CD4-positive, alpha-beta memory T cell (primary cell): Measurements from ENCODE around the gene TMEM135. TPM values are rescaled to one million over a fixed set of nuclear protein-coding genes. Genes with fewer than 3 reads are reported as not detected.

Source experiments
- CTCF ChIA-PET: fragments of 350-600 bp; sonication (Branson Sonifier 250); formaldehyde crosslinking; loops from one replicate; lab custom pipeline; 2021; ENCODE audit warnings: inconsistent platforms; ENCODE audit not compliant: partially characterized antibody; lab: Charles Lee
- POLR2A ChIA-PET: fragments of 350-600 bp; sonication (Branson Sonifier 250); formaldehyde crosslinking; loops from one replicate; lab custom pipeline; 2021; ENCODE audit not compliant: partially characterized antibody; lab: Charles Lee
- DNase-seq, 5 donors: peaks; one replicate each; pipeline versions ENCODE4 v3.0.0 to v3.0.0-alpha.2; 2020 to 2022; ENCODE audit warnings: mixed read lengths in 1 of 5
- H3K27ac ChIP-seq: one replicate; pipeline ENCODE4 v1.7.0; 2013; ENCODE audit warnings: low read depth, low read length
- H3K27me3 ChIP-seq: 2 replicates; pipeline ENCODE4 v1.7.0; 2013; ENCODE audit warnings: mild to moderate bottlenecking, low read length, moderate library complexity; ENCODE audit not compliant: insufficient read depth
- H3K36me3 ChIP-seq: 2 replicates; pipeline ENCODE4 v1.7.0; 2013; ENCODE audit warnings: mild to moderate bottlenecking, low read length, moderate library complexity; ENCODE audit not compliant: insufficient read depth
- H3K4me1 ChIP-seq: 2 replicates; pipeline ENCODE4 v1.7.0; 2013; ENCODE audit warnings: mild to moderate bottlenecking, low read length, moderate library complexity; ENCODE audit not compliant: insufficient read depth
- H3K4me3 ChIP-seq, 2 donors: one replicate each; pipeline ENCODE4 v1.7.0; 2013; ENCODE audit warnings: low read length in 2 of 2, mild to moderate bottlenecking in 1 of 2
- H3K9me3 ChIP-seq, 2 donors: one replicate each; pipeline ENCODE4 v1.7.0; 2013; ENCODE audit warnings: low read length in 2 of 2, control low read depth in 1 of 2; ENCODE audit not compliant: control insufficient read depth in 1 of 2
- H3K27ac Mint-ChIP-seq, 7 donors: one replicate each; pipeline ENCODE4 v1.8.0; 2020 to 2021; ENCODE audit warnings: mixed read lengths in 7 of 7, mild to moderate bottlenecking in 6 of 7, inconsistent platforms in 3 of 7, moderate library complexity in 3 of 7
- H3K27me3 Mint-ChIP-seq, 2 donors: one replicate each; pipeline ENCODE4 v1.8.0; 2020 to 2021; ENCODE audit warnings: mixed read lengths in 2 of 2
- H3K36me3 Mint-ChIP-seq, 2 donors: one replicate each; pipeline ENCODE4 v1.8.0; 2020 to 2021; ENCODE audit warnings: mixed read lengths in 2 of 2, inconsistent platforms in 1 of 2, mild to moderate bottlenecking in 1 of 2
- H3K4me1 Mint-ChIP-seq, 4 donors: one replicate each; pipeline ENCODE4 v1.8.0; 2020 to 2021; ENCODE audit warnings: mixed read lengths in 4 of 4, mild to moderate bottlenecking in 1 of 4
- H3K4me3 Mint-ChIP-seq, 8 donors: one replicate each; pipeline ENCODE4 v1.8.0; 2020 to 2021; ENCODE audit warnings: mixed read lengths in 8 of 8, mild to moderate bottlenecking in 7 of 8, moderate library complexity in 6 of 8, inconsistent platforms in 3 of 8
- H3K9me3 Mint-ChIP-seq, 8 donors: one replicate each; pipeline ENCODE4 v1.8.0; 2020 to 2021; ENCODE audit warnings: mixed read lengths in 8 of 8, mild to moderate bottlenecking in 5 of 8, inconsistent platforms in 3 of 8, moderate library complexity in 1 of 8
- intact Hi-C: fragments of 100-400 bp; cut with micrococcal nuclease; formaldehyde crosslinking; loops from one replicate; pipeline ENCODE4 v1.15.1; 2023
- polyA plus RNA-seq, 2 donors: library from polyadenylated mRNA; unstranded; fragments of 300-500 nt; fragmentation: Illumina TruSeq; gene quantifications; one replicate each; pipeline ENCODE4 v1.2.3, GENCODE V29; 2021
- total RNA-seq, 2 experiments: library from RNA; stranded (reverse); gene quantifications; one replicate each; pipeline ENCODE4 v1.2.3, GENCODE V29; 2021

Gene TMEM135
- total and polyA plus RNA-seq, 4 experiments from 2014 or later: 6.6 to 12.4 (median 10.2) TPM

- Mint-ChIP-seq H3K27ac (no peak overlapping the region), H3K27me3 (no peaks in the 10 kb centered on the region), H3K36me3 (peaks cover 9 to 29% of the 10 kb centered on the region in 2 donors), H3K4me1 (peaks cover 0 to under 1% (median 0%) of the 10 kb centered on the region in 4 donors), H3K4me3 (no peak overlapping the region), H3K9me3 (no peaks in the 10 kb centered on the region)
- Histone ChIP-seq H3K27ac (no peak overlapping the region), H3K27me3 (no peaks in the 10 kb centered on the region), H3K9me3 (no peaks in the 10 kb centered on the region), H3K4me3 (no peak overlapping the region), H3K36me3 (no peaks in the 10 kb centered on the region), H3K4me1 (no peaks in the 10 kb centered on the region)
- ChIA-PET POLR2A (no interaction called here), CTCF (no interaction called here)
- DNase-seq: no peak
- intact Hi-C loops: no loop called here
Measured at GRCh38 chr11:87304412-87304811, 266.7 kb downstream of the TMEM135 start.

DNA sequence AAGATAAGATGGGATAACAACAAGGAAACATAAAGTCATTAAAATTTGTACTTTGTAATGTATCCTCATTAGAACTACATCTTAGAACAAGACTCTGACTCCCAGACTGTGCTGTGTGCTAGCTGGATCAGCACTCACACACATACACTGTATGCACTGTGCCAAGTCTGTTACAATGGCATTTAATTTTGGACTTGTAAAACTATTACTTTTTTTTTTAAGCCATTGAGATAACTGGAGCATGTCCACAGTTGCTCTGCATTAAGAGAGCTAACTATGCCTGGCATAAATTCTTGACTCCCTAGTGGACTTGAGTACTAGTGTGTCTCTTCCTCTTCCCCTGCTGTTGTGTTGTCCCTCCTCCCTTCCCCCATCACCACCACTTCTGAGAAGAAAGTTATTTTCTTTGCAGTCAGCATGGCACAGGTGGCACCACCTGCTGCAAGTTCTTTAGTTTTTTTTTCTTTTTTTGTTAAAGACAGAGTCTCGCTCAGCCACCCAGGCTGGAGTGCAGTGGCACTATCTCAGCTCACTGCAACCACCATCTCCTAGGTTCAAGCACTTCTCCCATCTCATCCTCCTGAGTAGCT lies 268.6 kb downstream of the TMEM135 start:
- no peak overlapping the region for H3K27ac ChIP-seq
- H3K4me3 ChIP-seq: no peak overlapping the region
- intact Hi-C loops: no loop called here
- H3K4me1 Mint-ChIP-seq: no peaks in the 10 kb centered on the region
- no peaks in the 10 kb centered on the region for H3K36me3 ChIP-seq
- no peaks in the 10 kb centered on the region for H3K27me3 Mint-ChIP-seq
- no peak overlapping the region for H3K27ac Mint-ChIP-seq
- H3K36me3 Mint-ChIP-seq: peaks cover 9 to 29% of the 10 kb centered on the region in 2 donors
- H3K27me3 ChIP-seq: no peaks in the 10 kb centered on the region
- no peaks in the 10 kb centered on the region for H3K4me1 ChIP-seq
- ChIA-PET POLR2A (no interaction called here), CTCF (interaction anchor here (1.6 kb wide), 1 partner anchor 367 kb away, joined by 7 read pairs; no protein-coding TSS in a partner anchor)
- no peak for DNase-seq
- no peak overlapping the region for H3K4me3 Mint-ChIP-seq
- H3K9me3 Mint-ChIP-seq: no peaks in the 10 kb centered on the region
- H3K9me3 ChIP-seq: no peaks in the 10 kb centered on the region

- intact Hi-C loops: no loop called here
- POLR2A ChIA-PET: no interaction called here
Measured at GRCh38 chr11:87307101-87307500, 269.4 kb downstream of the TMEM135 start.

GRCh38 chr11:87315229-87315628 lies 277.5 kb downstream of the TMEM135 start:
- ChIA-PET CTCF (no interaction called here), POLR2A (no interaction called here)
- no peak overlapping the region for H3K27ac ChIP-seq
- Mint-ChIP-seq H3K4me1 (no peaks in the 10 kb centered on the region), H3K36me3 (peaks cover 17 to 19% of the 10 kb centered on the region in 2 donors), H3K27ac (no peak overlapping the region), H3K9me3 (peaks cover 0 to 1% (median 0%) of the 10 kb centered on the region in 8 donors), H3K4me3 (no peak overlapping the region), H3K27me3 (no peaks in the 10 kb centered on the region)
- no peak overlapping the region for H3K4me3 ChIP-seq
- intact Hi-C loops: no loop called here
- no peak for DNase-seq
- H3K36me3 ChIP-seq: no peaks in the 10 kb centered on the region
- H3K27me3 ChIP-seq: no peaks in the 10 kb centered on the region
- no peaks in the 10 kb centered on the region for H3K4me1 ChIP-seq
- H3K9me3 ChIP-seq: no peaks in the 10 kb centered on the region

More at GRCh38 chr11:87307101-87307500, 269.4 kb downstream of the TMEM135 start:
- Histone ChIP-seq H3K4me1 (no peaks in the 10 kb centered on the region), H3K27me3 (no peaks in the 10 kb centered on the region), H3K4me3 (no peak overlapping the region), H3K9me3 (no peaks in the 10 kb centered on the region), H3K36me3 (no peaks in the 10 kb centered on the region), H3K27ac (no peak overlapping the region)
- no peak overlapping the region for H3K27ac Mint-ChIP-seq
- H3K4me1 Mint-ChIP-seq: no peaks in the 10 kb centered on the region
- no peaks in the 10 kb centered on the region for H3K27me3 Mint-ChIP-seq
- H3K4me3 Mint-ChIP-seq: no peak overlapping the region
- CTCF ChIA-PET: no interaction called here
- peaks cover 9 to 29% of the 10 kb centered on the region in 2 donors for H3K36me3 Mint-ChIP-seq
- no peaks in the 10 kb centered on the region for H3K9me3 Mint-ChIP-seq
- DNase-seq: no peak

- Mint-ChIP-seq H3K36me3 (peaks cover 24 to 27% of the 10 kb centered on the region in 2 donors), H3K4me1 (no peaks in the 10 kb centered on the region), H3K4me3 (no peak overlapping the region), H3K27me3 (no peaks in the 10 kb centered on the region), H3K9me3 (peaks cover 0 to 1% (median 0%) of the 10 kb centered on the region in 8 donors), H3K27ac (no peak overlapping the region)
- no peaks in the 10 kb centered on the region for H3K4me1 ChIP-seq
- CTCF ChIA-PET: interaction anchor here (0.6 kb wide), 1 partner anchor 336 kb away, joined by 3 read pairs; no protein-coding TSS in a partner anchor
- POLR2A ChIA-PET: no interaction called here
- intact Hi-C loops: no loop called here
- no peak overlapping the region for H3K27ac ChIP-seq
- no peak for DNase-seq
- H3K27me3 ChIP-seq: no peaks in the 10 kb centered on the region
- no peak overlapping the region for H3K4me3 ChIP-seq
- H3K9me3 ChIP-seq: no peaks in the 10 kb centered on the region
- no peaks in the 10 kb centered on the region for H3K36me3 ChIP-seq
Measured at GRCh38 chr11:87316491-87316890, 278.8 kb downstream of the TMEM135 start.

- ChIA-PET POLR2A (no interaction called here), CTCF (no interaction called here)
- Mint-ChIP-seq H3K36me3 (peaks cover 32 to 33% of the 10 kb centered on the region in 2 donors), H3K4me3 (no peak overlapping the region), H3K27ac (no peak overlapping the region), H3K27me3 (no peaks in the 10 kb centered on the region), H3K4me1 (no peaks in the 10 kb centered on the region), H3K9me3 (peaks cover 0 to 1% (median 0%) of the 10 kb centered on the region in 8 donors)
- no peak for DNase-seq
- intact Hi-C loops: no loop called here
- H3K4me3 ChIP-seq: no peak overlapping the region
- H3K27me3 ChIP-seq: no peaks in the 10 kb centered on the region
- no peaks in the 10 kb centered on the region for H3K9me3 ChIP-seq
- no peak overlapping the region for H3K27ac ChIP-seq
- no peaks in the 10 kb centered on the region for H3K4me1 ChIP-seq
- no peaks in the 10 kb centered on the region for H3K36me3 ChIP-seq
Measured at GRCh38 chr11:87317441-87317840, 279.7 kb downstream of the TMEM135 start.

- Mint-ChIP-seq H3K36me3 (peaks cover 35 to 43% of the 10 kb centered on the region in 2 donors), H3K27ac (no peak overlapping the region), H3K27me3 (no peaks in the 10 kb centered on the region), H3K4me1 (no peaks in the 10 kb centered on the region), H3K9me3 (peaks cover 0 to 1% (median 0%) of the 10 kb centered on the region in 8 donors), H3K4me3 (no peak overlapping the region)
- no peaks in the 10 kb centered on the region for H3K36me3 ChIP-seq
- ChIA-PET POLR2A (no interaction called here), CTCF (interaction anchor here (2.3 kb wide), 1 partner anchor 33 kb away, joined by 5 read pairs; no protein-coding TSS in a partner anchor)
- intact Hi-C loops: no loop called here
- no peaks in the 10 kb centered on the region for H3K27me3 ChIP-seq
- no peak for DNase-seq
- no peak overlapping the region for H3K27ac ChIP-seq
- H3K9me3 ChIP-seq: no peaks in the 10 kb centered on the region
- no peaks in the 10 kb centered on the region for H3K4me1 ChIP-seq
- no peak overlapping the region for H3K4me3 ChIP-seq
Measured at GRCh38 chr11:87320123-87320522, 282.4 kb downstream of the TMEM135 start.
